IPS DF 4.7 (cell line): ENCODE data around the gene CELA2B.

Source experiments
- DNase-seq: peaks from one replicate; pipeline ENCODE4 v3.0.0-alpha.2; 2013; ENCODE audit warnings: low spot score; ENCODE audit errors: extremely low read depth

CELA2B gene

DNA sequence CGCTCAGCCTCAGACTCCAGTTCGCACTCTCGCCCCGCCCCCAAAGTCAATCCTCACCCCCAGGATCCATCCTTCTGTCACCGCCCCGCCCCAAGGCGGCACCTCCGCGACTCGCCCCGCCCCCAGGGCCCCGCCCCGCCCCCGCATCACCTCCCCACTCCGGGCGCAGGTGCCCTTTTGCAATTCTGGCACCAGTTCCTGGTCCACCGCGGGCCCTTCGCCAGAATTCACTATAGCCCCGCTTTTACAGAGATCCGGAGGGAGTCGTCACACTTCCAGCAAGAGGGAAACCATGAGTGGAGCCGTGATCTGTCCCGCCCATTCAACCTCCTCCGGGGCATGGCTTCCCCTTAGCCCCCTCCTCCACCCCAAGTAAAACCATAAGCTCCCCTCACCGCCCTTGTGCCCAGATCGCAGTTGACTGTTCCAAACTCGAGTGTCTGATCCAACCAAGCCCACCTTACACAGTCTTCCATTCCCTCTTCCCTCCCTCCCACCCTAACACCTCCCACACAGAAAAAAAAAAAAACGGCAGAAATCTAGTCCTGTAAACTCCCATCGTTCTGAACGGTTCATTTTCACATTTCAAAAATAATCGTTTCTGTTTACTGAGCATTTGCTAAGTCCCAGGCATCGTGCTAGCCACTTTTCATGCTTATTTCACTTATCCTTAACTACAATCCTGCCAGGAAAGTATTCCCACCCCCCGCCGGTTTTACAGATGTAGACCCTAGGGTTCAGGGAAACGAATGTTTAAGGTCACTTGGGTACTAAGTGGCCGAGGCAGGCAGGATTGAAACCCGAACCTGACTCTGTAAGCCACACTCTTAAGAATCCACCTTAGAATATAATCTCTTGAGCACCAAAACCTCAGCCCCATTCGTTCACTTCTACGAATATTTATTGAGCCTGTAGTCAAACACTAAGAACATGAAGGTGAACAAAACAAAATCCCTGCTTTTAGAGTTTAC is 49.4 kb downstream of the CELA2B start:
- no peak for DNase-seq

GRCh38 chr1:15526021-15526489 is 50.2 kb downstream of the CELA2B start:
- DNase-seq = no peak

DNA sequence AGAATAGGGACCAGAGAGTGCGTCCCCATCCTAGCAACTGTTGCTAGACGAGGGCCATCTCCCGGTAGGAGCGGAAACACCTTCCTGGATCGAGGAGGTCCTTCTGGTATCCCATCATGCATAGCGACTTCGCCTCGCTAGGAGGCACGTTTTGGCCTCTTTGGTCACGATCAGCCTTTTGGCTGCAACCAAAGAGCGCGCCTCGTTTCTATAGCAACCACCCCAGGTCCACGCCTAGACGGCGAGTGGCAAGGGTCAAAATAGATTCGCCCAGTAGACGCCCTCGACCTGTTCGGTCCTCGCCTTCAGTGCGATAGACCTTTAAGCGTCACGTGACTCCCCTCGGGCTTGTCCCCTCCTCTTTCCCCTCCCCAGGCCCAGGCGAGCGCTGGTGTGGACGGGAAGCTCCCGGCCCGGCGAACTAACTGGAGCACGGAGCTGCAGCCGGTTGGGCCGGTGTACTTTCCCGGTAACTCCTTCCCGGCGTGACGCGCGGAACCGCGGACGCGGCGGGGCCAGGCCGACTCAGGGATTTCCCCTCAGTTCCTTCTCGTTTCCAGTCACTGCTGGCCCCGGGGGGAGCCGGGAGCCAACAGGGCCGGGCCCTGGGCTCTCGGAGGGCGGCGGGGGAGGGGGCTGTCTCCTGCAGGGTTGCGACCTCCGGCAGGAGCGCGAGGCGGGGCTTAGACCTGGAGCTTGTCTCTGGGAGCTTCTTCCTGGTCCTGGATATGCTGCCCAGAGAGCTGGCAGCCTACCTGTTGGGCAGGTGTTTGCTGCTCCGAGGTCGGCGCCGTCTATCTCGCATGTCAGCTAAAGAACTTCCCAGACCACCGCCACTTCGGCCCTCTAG is 50.8 kb downstream of the CELA2B start, which contains the start of gene DNAJC16:
Gene DNAJC16 (plus strand): TSS at position 359 of the 850 bp plus-strand sequence. CDS start 2,258 bp downstream, outside the sequence.
- peak; percentile 100 for DNase-seq

- no peak for DNase-seq
These were observed 55.1 kb downstream of the CELA2B start for GRCh38 chr1:15531003-15531402.

DNA sequence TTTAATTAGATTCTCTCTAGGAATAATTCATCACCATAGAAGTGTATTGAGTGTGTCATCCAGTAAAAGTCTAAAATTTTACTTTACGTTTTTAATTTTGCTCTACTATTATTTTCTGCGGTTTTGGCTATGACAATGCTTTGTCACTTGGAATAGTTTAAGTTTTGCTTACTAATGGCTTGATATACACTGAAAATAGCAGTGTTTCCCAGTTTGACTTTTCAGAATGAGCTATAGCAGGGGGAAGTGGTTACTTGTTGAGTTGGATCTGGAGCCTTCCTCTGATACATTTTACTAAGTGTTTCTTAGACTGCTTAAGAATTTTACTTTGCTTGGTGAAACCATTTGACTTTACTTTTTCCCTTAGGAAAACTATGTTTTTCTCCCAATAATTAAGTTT is 55.8 kb downstream of the CELA2B start:
- DNase-seq = no peak

DNA sequence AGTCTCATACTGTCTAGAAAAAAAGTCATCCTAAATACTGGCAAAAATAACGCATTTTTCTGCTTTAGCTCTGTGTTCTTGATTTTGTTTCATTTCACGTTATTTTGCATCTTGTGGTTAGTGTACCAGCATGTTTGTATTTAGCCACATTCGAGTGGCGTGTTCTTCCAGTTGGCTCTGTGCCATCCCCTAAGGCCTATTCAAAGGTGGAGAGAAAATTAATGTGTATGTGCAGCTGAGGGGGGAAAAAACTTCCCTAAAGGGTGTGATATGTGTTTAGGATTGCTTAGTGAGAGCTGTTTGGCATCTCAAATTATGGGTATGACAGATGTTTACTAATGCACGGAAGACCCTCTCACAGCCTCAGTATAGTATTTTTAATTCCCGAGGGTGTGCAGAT is 62.9 kb downstream of the CELA2B start:
- DNase-seq = no peak

DNA sequence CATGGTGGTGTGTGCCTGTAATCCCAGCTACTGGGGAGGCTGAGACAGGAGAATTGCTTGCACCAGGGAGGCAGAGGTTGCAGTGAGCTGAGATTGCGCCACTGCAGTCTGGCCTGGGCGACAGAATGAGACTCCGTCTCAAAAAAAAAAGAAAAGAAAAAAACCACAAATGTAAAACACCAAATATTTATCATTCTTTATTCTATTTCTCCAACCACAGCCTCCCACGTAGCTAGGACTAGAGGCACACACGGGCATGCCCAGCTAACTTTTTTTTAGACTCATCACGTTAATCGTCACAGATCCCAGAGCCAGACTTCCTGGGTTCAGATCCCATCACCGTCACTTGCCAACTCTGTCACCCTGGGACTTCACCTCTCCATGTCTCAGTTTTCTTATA is 64.3 kb downstream of the CELA2B start:
- no peak for DNase-seq
